Ishikawa (cell line): ENCODE results near the gene FGF21.

Experiments used
- CEBPB ChIP-seq: IDR thresholded peaks from 2 replicates; pipeline ENCODE4 v1.6.1; 2012
- CREB1 ChIP-seq: IDR thresholded peaks from 2 replicates; pipeline ENCODE4 v1.6.1; 2012; ENCODE audit warnings: low read depth
- EGR1 ChIP-seq: IDR thresholded peaks from 2 replicates; pipeline ENCODE4 v1.6.1; 2012
- EP300 ChIP-seq: IDR thresholded peaks from 2 replicates; pipeline ENCODE4 v1.6.1; 2012; ENCODE audit warnings: borderline replicate concordance
- FOXM1 ChIP-seq: IDR thresholded peaks from 2 replicates; pipeline ENCODE4 v1.6.1; 2012; ENCODE audit warnings: low read depth, borderline replicate concordance
- NFIC ChIP-seq: IDR thresholded peaks from 2 replicates; pipeline ENCODE4 v1.6.1; 2012
- RAD21 ChIP-seq: IDR thresholded peaks from 2 replicates; pipeline ENCODE4 v1.6.1; 2012; ENCODE audit warnings: low read depth
- TAF1 ChIP-seq: IDR thresholded peaks from 2 replicates; pipeline ENCODE4 v1.6.1; 2012; ENCODE audit warnings: low read depth, mild to moderate bottlenecking
- TCF12 ChIP-seq: IDR thresholded peaks from 2 replicates; pipeline ENCODE4 v1.6.1; 2012; ENCODE audit warnings: low read depth
- TEAD4 ChIP-seq: IDR thresholded peaks from 2 replicates; pipeline ENCODE4 v1.6.1; 2012
- YY1 ChIP-seq: IDR thresholded peaks from 2 replicates; pipeline ENCODE4 v1.6.1; 2012; ENCODE audit warnings: low read depth
- ZBTB7A ChIP-seq: IDR thresholded peaks from 2 replicates; pipeline ENCODE4 v1.6.1; 2012; ENCODE audit warnings: low read depth
- TF ChIP-seq, protein P1 (sequence below): IDR thresholded peaks from 2 replicates; pipeline ENCODE4 v1.6.1; 2012; ENCODE audit warnings: low read depth, mild to moderate bottlenecking
- TF ChIP-seq, protein P2 (sequence below): IDR thresholded peaks from 2 replicates; pipeline ENCODE4 v1.6.1; 2012
- TF ChIP-seq, protein P3 (sequence below): IDR thresholded peaks from 2 replicates; pipeline ENCODE4 v1.6.1; 2012

FGF21 gene

DNA sequence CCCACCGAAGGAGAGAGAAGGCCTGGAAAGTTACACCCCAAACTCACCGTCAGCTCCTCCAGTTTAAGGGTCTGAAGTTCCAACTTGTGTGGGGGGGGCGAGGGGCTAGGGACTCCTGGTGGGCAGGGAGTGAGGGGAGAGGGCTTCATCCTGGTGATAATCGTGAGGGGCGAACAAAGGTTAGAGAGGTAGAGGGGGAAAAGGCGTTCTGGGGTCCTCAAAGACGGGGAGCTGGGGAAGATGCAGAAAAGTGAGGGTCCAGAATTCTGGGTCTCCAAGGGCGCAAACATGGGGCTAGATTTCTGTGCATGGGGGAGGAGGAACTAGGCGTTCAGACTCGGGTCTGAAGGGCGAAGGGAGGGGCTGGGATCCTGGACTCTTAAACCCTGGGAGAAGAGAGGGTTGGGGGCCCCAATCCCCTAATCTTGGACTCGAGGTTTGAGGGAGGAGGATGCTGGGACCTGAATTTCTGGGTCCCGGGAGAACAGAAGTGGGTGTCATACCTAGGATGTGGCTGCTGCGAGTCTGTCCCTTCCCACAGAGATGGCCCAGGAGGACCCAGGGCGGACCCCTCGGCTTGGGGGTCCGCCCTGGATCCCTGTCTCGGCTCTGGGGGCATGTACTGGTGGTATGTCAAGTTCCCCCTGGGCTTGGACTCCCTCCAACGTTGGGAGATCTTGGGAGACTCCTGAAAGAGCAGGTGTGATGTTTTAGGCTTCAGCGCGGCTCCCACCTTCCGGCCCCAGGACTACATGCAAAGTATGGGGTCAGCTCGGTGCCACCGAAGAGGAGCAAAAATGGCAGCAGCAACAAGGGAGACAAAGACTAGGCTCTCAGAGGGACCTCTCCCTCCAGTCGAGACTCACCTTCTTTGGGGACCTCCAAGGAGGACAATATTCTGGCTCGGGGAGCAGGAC is 40.3 kb upstream of the FGF21 start:
- TF ChIP-seq CREB1 = no peak

DNA sequence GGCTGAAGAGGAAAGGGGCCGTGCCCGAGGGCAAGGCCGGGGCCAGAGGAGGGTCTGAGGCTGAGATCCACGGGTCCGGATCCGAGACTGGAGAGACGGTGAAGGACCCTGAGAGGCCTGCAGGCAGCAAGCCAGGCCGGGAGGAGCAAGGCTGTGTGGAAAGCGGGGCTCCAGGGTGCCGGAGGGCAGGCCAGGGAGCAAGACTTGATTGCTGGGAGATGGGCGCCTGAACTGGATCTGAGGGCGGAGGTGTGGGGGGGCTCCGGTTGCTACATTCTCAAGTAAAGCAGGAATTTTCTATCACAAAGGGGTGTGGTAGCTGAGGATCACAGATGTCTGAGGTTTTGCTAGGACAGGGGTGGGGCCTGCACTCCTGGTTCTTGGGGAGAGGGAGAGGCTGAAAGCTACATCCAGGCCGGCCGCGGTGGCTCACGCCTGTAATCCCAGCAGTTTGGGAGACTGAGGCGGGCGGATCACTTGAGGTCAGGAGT is 39.6 kb upstream of the FGF21 start:
- TF ChIP-seq FOXM1 (no peak), EP300 (no peak), TCF12 (no peak), YY1 (no peak), TAF1 (no peak), RAD21 (no peak), NFIC (no peak), EGR1 (no peak), CEBPB (no peak), ZBTB7A (no peak), CREB1 (no peak), TEAD4 (no peak)
- TF ChIP-seq, protein P1, sequence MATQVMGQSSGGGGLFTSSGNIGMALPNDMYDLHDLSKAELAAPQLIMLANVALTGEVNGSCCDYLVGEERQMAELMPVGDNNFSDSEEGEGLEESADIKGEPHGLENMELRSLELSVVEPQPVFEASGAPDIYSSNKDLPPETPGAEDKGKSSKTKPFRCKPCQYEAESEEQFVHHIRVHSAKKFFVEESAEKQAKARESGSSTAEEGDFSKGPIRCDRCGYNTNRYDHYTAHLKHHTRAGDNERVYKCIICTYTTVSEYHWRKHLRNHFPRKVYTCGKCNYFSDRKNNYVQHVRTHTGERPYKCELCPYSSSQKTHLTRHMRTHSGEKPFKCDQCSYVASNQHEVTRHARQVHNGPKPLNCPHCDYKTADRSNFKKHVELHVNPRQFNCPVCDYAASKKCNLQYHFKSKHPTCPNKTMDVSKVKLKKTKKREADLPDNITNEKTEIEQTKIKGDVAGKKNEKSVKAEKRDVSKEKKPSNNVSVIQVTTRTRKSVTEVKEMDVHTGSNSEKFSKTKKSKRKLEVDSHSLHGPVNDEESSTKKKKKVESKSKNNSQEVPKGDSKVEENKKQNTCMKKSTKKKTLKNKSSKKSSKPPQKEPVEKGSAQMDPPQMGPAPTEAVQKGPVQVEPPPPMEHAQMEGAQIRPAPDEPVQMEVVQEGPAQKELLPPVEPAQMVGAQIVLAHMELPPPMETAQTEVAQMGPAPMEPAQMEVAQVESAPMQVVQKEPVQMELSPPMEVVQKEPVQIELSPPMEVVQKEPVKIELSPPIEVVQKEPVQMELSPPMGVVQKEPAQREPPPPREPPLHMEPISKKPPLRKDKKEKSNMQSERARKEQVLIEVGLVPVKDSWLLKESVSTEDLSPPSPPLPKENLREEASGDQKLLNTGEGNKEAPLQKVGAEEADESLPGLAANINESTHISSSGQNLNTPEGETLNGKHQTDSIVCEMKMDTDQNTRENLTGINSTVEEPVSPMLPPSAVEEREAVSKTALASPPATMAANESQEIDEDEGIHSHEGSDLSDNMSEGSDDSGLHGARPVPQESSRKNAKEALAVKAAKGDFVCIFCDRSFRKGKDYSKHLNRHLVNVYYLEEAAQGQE = no peak
- TF ChIP-seq, protein P2, sequence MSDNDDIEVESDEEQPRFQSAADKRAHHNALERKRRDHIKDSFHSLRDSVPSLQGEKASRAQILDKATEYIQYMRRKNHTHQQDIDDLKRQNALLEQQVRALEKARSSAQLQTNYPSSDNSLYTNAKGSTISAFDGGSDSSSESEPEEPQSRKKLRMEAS = no peak
- TF ChIP-seq, protein P3, sequence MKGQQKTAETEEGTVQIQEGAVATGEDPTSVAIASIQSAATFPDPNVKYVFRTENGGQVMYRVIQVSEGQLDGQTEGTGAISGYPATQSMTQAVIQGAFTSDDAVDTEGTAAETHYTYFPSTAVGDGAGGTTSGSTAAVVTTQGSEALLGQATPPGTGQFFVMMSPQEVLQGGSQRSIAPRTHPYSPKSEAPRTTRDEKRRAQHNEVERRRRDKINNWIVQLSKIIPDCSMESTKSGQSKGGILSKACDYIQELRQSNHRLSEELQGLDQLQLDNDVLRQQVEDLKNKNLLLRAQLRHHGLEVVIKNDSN = no peak

DNA sequence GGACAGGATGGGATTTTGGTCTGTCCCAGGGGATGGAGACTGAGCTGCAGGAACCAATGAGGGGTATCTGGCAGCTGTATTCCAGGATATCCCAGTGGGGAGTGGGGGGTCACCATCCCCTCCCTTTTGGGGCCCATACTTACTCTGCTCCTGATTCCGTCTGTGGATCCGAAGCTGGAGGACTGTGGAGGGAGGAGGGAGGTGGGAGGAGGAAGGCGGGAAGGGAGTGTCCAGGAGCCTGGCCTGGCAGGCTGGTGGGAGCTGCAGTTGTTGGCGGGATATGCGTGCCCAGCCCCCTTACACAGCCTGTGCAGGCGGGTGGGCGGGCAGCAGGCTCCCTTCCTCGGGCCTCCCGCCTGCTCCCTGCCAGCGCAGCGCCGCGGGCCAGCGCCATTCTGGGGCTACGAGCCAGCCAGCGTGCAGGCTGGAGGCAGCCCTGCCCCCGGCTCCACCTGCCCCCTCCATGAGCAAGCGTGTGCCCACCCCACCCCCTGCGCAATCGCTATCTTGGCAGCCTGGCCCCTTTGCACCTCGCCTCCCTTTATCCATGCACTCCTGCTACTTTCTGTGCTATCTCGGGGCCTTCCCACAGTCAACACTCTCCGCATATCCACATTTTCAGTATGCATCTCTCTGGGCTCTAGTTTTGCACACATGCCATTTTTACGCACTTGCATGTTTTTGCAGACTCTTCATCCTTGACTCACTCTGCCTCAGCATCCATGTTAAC is 38.6 kb upstream of the FGF21 start:
- no peak for TF ChIP-seq CREB1
- TF ChIP-seq YY1 = peak; percentile 59

DNA sequence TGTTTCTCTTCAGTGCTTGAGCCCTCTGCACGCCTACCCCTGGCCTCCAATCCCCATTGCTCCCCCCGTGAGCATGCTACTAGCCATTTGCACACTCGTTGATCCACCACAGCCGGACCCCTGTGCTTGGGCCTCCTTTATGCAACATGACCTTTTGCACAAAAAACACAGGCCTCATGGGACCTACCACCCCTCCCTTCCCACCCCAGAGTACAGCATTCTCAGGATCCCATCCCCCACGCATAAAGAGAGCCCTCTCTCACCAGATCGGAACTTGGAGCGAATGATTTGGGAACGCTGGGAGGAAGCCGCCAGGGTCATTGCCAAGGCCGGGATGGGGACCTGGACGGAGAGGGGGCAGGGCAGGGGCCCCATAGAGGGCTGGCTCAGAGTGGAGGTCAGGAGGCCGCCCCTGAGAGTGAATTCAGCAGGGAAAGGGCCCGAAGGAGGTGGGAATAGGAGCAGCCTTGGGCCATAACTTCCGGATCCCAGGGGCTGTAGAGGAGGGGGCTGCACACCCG is 36.6 kb upstream of the FGF21 start:
- TF ChIP-seq YY1 (no peak), ZBTB7A (no peak), TCF12 (no peak), EP300 (no peak)
- TF ChIP-seq, protein P1 = no peak
- TF ChIP-seq, protein P3 = no peak

DNA sequence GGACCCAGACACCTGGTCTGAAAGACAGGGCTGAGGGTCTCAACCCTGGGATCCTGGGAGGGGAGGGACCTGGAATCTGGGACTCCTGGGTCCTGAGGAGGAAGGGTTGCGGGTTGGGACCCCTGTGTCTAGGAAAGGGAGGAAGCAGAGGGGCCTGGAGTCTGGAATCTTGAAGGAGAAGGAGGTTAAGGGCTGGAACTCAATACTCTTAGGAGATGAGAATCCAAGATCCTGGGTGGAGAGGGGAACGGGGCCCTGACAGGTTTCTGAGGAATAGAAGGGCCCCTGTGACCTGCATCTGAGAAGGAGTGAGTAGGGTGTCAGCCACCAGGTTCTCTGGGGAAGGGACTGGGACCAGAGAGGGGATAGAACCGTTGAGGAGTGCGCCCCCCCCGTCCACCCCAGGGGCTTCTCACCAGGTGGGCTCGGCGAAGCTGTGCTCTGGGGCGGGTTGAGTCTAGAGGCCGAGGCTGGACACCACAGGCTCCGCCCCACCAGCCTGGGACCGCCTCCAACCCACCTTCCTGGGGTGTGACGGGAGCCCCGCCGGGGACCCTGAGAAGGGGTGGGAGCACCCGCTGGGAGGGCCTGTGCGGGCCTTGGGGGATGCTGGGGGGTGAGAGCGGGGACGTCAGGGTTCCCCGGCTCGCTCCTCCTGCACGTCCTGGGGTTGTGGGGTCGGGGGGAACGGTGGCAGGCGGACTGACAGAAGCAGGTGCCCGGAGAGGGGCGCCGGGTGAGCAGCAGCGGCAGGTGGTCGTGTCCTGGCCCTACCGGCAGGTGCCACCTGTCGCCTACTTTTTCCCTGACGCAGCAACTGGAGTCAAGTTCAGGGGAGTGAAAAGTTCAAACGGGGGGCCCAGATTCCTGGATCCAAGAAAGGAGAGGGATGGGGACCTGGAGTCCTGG is 35.8 kb upstream of the FGF21 start, which contains the start of gene MAMSTR:
TSS of gene MAMSTR (minus strand) at position 463 of the 909 bp plus-strand sequence. CDS start 694 bp downstream, outside the sequence.
- TF ChIP-seq TAF1 = no peak
- no peak for TF ChIP-seq TCF12
- TF ChIP-seq, protein P3 = no peak
- TF ChIP-seq ZBTB7A = no peak
- no peak for TF ChIP-seq RAD21
- no peak for TF ChIP-seq CREB1
- no peak for TF ChIP-seq EP300
- TF ChIP-seq, protein P2 = no peak
- no peak for TF ChIP-seq FOXM1
- no peak for TF ChIP-seq EGR1
- no peak for TF ChIP-seq CEBPB
- TF ChIP-seq NFIC = no peak
- TF ChIP-seq YY1 = no peak
- TF ChIP-seq TEAD4 = no peak
- TF ChIP-seq, protein P1 = no peak
